Spleen (tissue), 11 donors: ENCODE data around the gene FREY1. TPM values are rescaled to one million over a fixed set of nuclear protein-coding genes. Genes with fewer than 3 reads are reported as not detected.

Experiments used
- DNase-seq: peaks from one replicate; pipeline ENCODE4 v3.0.0-alpha.2; 2020
- H3K27ac ChIP-seq, 8 donors: fragments of 200-600 bp; sonication (generic) in 7 of 8; 1 replicate in 4 of 8; 2 replicates in 4 of 8; pipeline versions ENCODE4 v1.5.0 to v1.8.0; 2016 to 2021; ENCODE audit warnings: inconsistent platforms in 4 of 8, mild to moderate bottlenecking in 4 of 8, moderate library complexity in 1 of 8
- H3K27me3 ChIP-seq, 7 donors: fragments of 200-600 bp; sonication (generic) in 6 of 7; replicated peaks in 1 of 7; 1 replicate in 4 of 7; 2 replicates in 3 of 7; pipeline versions ENCODE4 v1.5.0 to v1.8.0; 2016 to 2021; ENCODE audit warnings: inconsistent platforms in 3 of 7, mild to moderate bottlenecking in 1 of 7
- H3K36me3 ChIP-seq, 6 donors: fragments of 200-600 bp; sonication (generic) in 5 of 6; 1 replicate in 4 of 6; 2 replicates in 2 of 6; pipeline versions ENCODE4 v1.5.0 to v1.8.0; 2016 to 2021; ENCODE audit warnings: inconsistent platforms in 2 of 6
- H3K4me1 ChIP-seq, 6 donors: fragments of 200-600 bp; sonication (generic) in 5 of 6; 1 replicate in 3 of 6; 2 replicates in 3 of 6; pipeline versions ENCODE4 v1.5.0 to v1.8.0; 2016 to 2021; ENCODE audit warnings: inconsistent platforms in 3 of 6
- H3K4me3 ChIP-seq, 8 donors: fragments of 200-600 bp; sonication (generic) in 7 of 8; 1 replicate in 4 of 8; 2 replicates in 4 of 8; pipeline versions ENCODE4 v1.5.0 to v1.8.0; 2016 to 2021; ENCODE audit warnings: inconsistent platforms in 4 of 8, mild to moderate bottlenecking in 4 of 8, moderate library complexity in 2 of 8
- H3K9me3 ChIP-seq, 8 donors: fragments of 200-600 bp; sonication (generic) in 7 of 8; 1 replicate in 4 of 8; 2 replicates in 4 of 8; pipeline versions ENCODE4 v1.5.0 to v1.8.0; 2016 to 2021; ENCODE audit warnings: inconsistent platforms in 4 of 8
- CTCF ChIP-seq, 11 experiments: fragments of 200-600 bp in 7 of 11; fragments of 450-650 bp in 4 of 11; sonication (generic) in 4 of 11; IDR thresholded peaks in 8 of 11; conservative IDR thresholded peaks in 3 of 11; 1 replicate in 7 of 11; 2 replicates in 4 of 11; pipeline versions ENCODE4 v1.4.0 to v1.8.0; 2016 to 2021; ENCODE audit warnings: antibody characterized with exemption in 11 of 11, inconsistent platforms in 4 of 11, mild to moderate bottlenecking in 1 of 11
- POLR2A ChIP-seq, 3 donors: fragments of 450-650 bp; IDR thresholded peaks; one replicate each; pipeline ENCODE4 v1.5.1; 2017; ENCODE audit warnings: antibody characterized with exemption in 3 of 3, mild to moderate bottlenecking in 1 of 3
- POLR2AphosphoS5 ChIP-seq, 3 donors: sonication (generic); formaldehyde crosslinking; IDR thresholded peaks; one replicate each; pipeline ENCODE4 v1.5.1; 2017; ENCODE audit warnings: antibody characterized with exemption in 3 of 3
- WGBS, 5 donors: extraction: QIAGEN DNeasy Blood & Tissue Kit in 3 of 5; methylation state at CpG; one replicate each; pipeline versions ENCODE4 v1.1.5 to v1.1.7; 2013 to 2018; 5-methylcytosine and 5-hydroxymethylcytosine counted together
- intact Hi-C: fragments of 100-400 bp; cut with DNase I; formaldehyde crosslinking; loops from one replicate; pipeline ENCODE4 v1.15.0; 2023; ENCODE audit warnings: low total_unique reads
- polyA plus RNA-seq, 3 donors: library from polyadenylated mRNA; stranded (reverse); fragments of 200-250 nt; gene quantifications; one replicate each; pipeline ENCODE4 v1.2.1, GENCODE V29; 2013
- total RNA-seq, 7 donors: library from RNA; depleted of rRNA in 3 of 7; stranded (reverse); fragments of >200 nt in 3 of 7; fragmentation: NEBNext Ultra II Directional in 4 of 7; extraction: Animal tissue kit (Norgen Biotek cat#: 25700) in 4 of 7; gene quantifications; one replicate each; pipeline versions ENCODE4 v1.1.0 to v1.2.1, GENCODE V29; 2016 to 2021
- donor health status: healthy with polysubstance abuse.
- donor health status: DM: no; HTN: no; CAD: no; lungs with moderate emphysema.
- donor health status: DM: no; HTN: no; CAD: no.
- donor health status: Bipolar disorder and iron deficiency.
- donor health status: healthy.
- donor health status: DM: no; HTN: no; CAD: no.
- donor health status: DM: yes; HTN: yes; CAD: no.

FREY1 gene
- total and polyA plus RNA-seq, 10 donors: 0.13 to 2.0 (median 0.79) TPM; not detected in 2

GRCh38 chr11:45890886-45891550 lies 16.1 kb downstream of the FREY1 start:
- TF ChIP-seq CTCF (IDR thresholded peaks at IDR 0.05 in 8 of 11, conservative IDR thresholded peaks at IDR 0.05 in 3 of 11) (no peak), POLR2AphosphoS5 (IDR thresholded peaks at IDR 0.05) (no peak), POLR2A (IDR thresholded peaks at IDR 0.05) (no peak)

GRCh38 chr11:45889966-45890365 lies 17.1 kb downstream of the FREY1 start:
- H3K9me3 ChIP-seq: no peaks in the 10 kb centered on the region
- DNase-seq: no peak
- peaks cover 0 to 13% (median 11%) of the 10 kb centered on the region in 6 donors for H3K4me1 ChIP-seq
- no peak overlapping the region for H3K4me3 ChIP-seq
- TF ChIP-seq CTCF (IDR thresholded peaks at IDR 0.05 in 8 of 11, conservative IDR thresholded peaks at IDR 0.05 in 3 of 11) (no peak), POLR2AphosphoS5 (IDR thresholded peaks at IDR 0.05) (no peak), POLR2A (IDR thresholded peaks at IDR 0.05) (no peak)
- intact Hi-C loops: no loop called here
- 76 to 87% (median 87%) methylated on average over 9 of the region's 9 CpGs for WGBS, 5 donors
- H3K36me3 ChIP-seq: no peaks in the 10 kb centered on the region
- peaks cover 0 to 30% (median 0%) of the 10 kb centered on the region in 7 donors for H3K27me3 ChIP-seq
- H3K27ac ChIP-seq: no peak overlapping the region

More at GRCh38 chr11:45890886-45891550, 16.1 kb downstream of the FREY1 start:
- Histone ChIP-seq H3K36me3 (no peaks in the 10 kb centered on the region), H3K4me3 (no peak overlapping the region), H3K27ac (no peak overlapping the region), H3K9me3 (no peaks in the 10 kb centered on the region), H3K27me3 (peaks cover 0 to 32% (median 4%) of the 10 kb centered on the region in 7 donors), H3K4me1 (peaks cover 0 to 6% (median 3%) of the 10 kb centered on the region in 6 donors)
- 80 to 86% (median 84%) methylated on average over 8 to 9 of the region's 9 CpGs for WGBS, 5 donors
- intact Hi-C loops: no loop called here
- no peak for DNase-seq

- 79 to 91% (median 86%) methylated on average over 8 of the region's 8 CpGs for WGBS, 5 donors
- H3K27me3 ChIP-seq: peaks cover 0 to 25% (median 0%) of the 10 kb centered on the region in 7 donors
- H3K36me3 ChIP-seq: no peaks in the 10 kb centered on the region
- H3K4me1 ChIP-seq: peaks cover 0 to 15% (median 14%) of the 10 kb centered on the region in 6 donors
- H3K27ac ChIP-seq: no peak overlapping the region
- TF ChIP-seq POLR2AphosphoS5 (IDR thresholded peaks at IDR 0.05): no peak
- TF ChIP-seq POLR2A (IDR thresholded peaks at IDR 0.05): no peak
- TF ChIP-seq CTCF (IDR thresholded peaks at IDR 0.05 in 8 of 11, conservative IDR thresholded peaks at IDR 0.05 in 3 of 11): no peak
- no peak for DNase-seq
- no peak overlapping the region for H3K4me3 ChIP-seq
- no peaks in the 10 kb centered on the region for H3K9me3 ChIP-seq
- intact Hi-C loops: no loop called here
Observed at GRCh38 chr11:45889555-45889954, 17.5 kb downstream of the FREY1 start.

- H3K4me3 ChIP-seq: no peak overlapping the region
- intact Hi-C loops: no loop called here
- peaks cover 0 to 15% (median 14%) of the 10 kb centered on the region in 6 donors for H3K4me1 ChIP-seq
- 89 to 94% (median 91%) methylated on average over 7 to 10 of the region's 10 CpGs for WGBS, 5 donors
- no peak for DNase-seq
- H3K27me3 ChIP-seq: peaks cover 0 to 18% (median 0%) of the 10 kb centered on the region in 7 donors
- no peak overlapping the region for H3K27ac ChIP-seq
- peaks cover 0 to 7% (median under 1%) of the 10 kb centered on the region in 6 donors for H3K36me3 ChIP-seq
- peak in 1 of 3 donors; percentile 34 for TF ChIP-seq POLR2AphosphoS5 (IDR thresholded peaks at IDR 0.05)
- TF ChIP-seq CTCF (IDR thresholded peaks at IDR 0.05 in 8 of 11, conservative IDR thresholded peaks at IDR 0.05 in 3 of 11): no peak
- H3K9me3 ChIP-seq: no peaks in the 10 kb centered on the region
Observed at GRCh38 chr11:45887587-45887986, 19.5 kb downstream of the FREY1 start.
